Measurements from ENCODE around the gene ESRRA.
A peak's percentile ranks its signal among the peaks of the same experiment; 100 is the strongest.

ESRRA gene

GRCh38 chr11:64318766-64319761, 13.7 kb downstream of the ESRRA start:
- no peak for DNase-seq
- Histone ChIP-seq H3K36me3 (ENCODE audit: control insufficient read depth in 4 of 4, insufficient read depth in 4 of 4, low read length in 3 of 4) (peaks cover 17 to 44% (median 30%) of the 10 kb centered on the region in 4 experiments), H3K9me3 (ENCODE audit: control extremely low read depth in 1 of 5, control insufficient read depth in 4 of 5, insufficient read depth in 2 of 5, low read depth in 1 of 5, low read length in 4 of 5) (no peaks in the 10 kb centered on the region), H3K4me1 (ENCODE audit: control extremely low read depth in 1 of 4, control insufficient read depth in 4 of 4, insufficient read depth in 4 of 4, low read length in 3 of 4) (peaks cover 0 to 39% (median 27%) of the 10 kb centered on the region in 4 experiments), H3K27me3 (replicated peaks in 2 of 5; ENCODE audit: control insufficient read depth in 4 of 5, insufficient read depth in 5 of 5, low read length in 4 of 5) (no peaks in the 10 kb centered on the region), H3K4me3 (ENCODE audit: control insufficient read depth in 1 of 7, extremely low read depth in 1 of 7, insufficient read depth in 4 of 7, low read depth in 2 of 7, low read length in 6 of 7) (peak overlapping the region; percentile 64 to 91 (median 86)), H3K27ac (ENCODE audit: insufficient read depth in 1 of 2, low read depth in 1 of 2, low read length in 2 of 2, poor library complexity in 1 of 2, severe bottlenecking in 2 of 2) (peak overlapping the region in 1 of 2 experiments; percentile 95)
- ChIA-PET POLR2A (interaction anchor here (1.7 to 2.3 kb wide), 2 partner anchors 11 to 13 kb away, joined by 5 to 18 read pairs; no protein-coding TSS in a partner anchor), CTCF (interaction anchor here (3.8 to 8.7 kb wide), 2 partner anchors 13 to 36 kb away, joined by 52 to 133 read pairs; no protein-coding TSS in a partner anchor)
- 40% methylated on average over 7 of the region's 19 CpGs for WGBS (ENCODE audit: insufficient coverage)

- WGBS (ENCODE audit: insufficient coverage): 98% methylated on average over 7 of the region's 7 CpGs
- no peak for DNase-seq
- Histone ChIP-seq H3K4me3 (ENCODE audit: control insufficient read depth in 1 of 7, extremely low read depth in 1 of 7, insufficient read depth in 4 of 7, low read depth in 2 of 7, low read length in 6 of 7) (no peak overlapping the region), H3K36me3 (ENCODE audit: control insufficient read depth in 4 of 4, insufficient read depth in 4 of 4, low read length in 3 of 4) (peaks cover 5 to 29% (median 18%) of the 10 kb centered on the region in 4 experiments), H3K4me1 (ENCODE audit: control extremely low read depth in 1 of 4, control insufficient read depth in 4 of 4, insufficient read depth in 4 of 4, low read length in 3 of 4) (peaks cover 0 to 39% (median 27%) of the 10 kb centered on the region in 4 experiments), H3K27me3 (replicated peaks in 2 of 5; ENCODE audit: control insufficient read depth in 4 of 5, insufficient read depth in 5 of 5, low read length in 4 of 5) (no peaks in the 10 kb centered on the region), H3K27ac (ENCODE audit: insufficient read depth in 1 of 2, low read depth in 1 of 2, low read length in 2 of 2, poor library complexity in 1 of 2, severe bottlenecking in 2 of 2) (no peak overlapping the region), H3K9me3 (ENCODE audit: control extremely low read depth in 1 of 5, control insufficient read depth in 4 of 5, insufficient read depth in 2 of 5, low read depth in 1 of 5, low read length in 4 of 5) (no peaks in the 10 kb centered on the region)
- ChIA-PET CTCF (interaction anchor here (8.7 kb wide), 1 partner anchor 12 kb away, joined by 133 read pairs; no protein-coding TSS in a partner anchor), POLR2A (no interaction called here)
These were observed 15.2 kb downstream of the ESRRA start for GRCh38 chr11:64320556-64320955.

GRCh38 chr11:64321026-64321425, 15.7 kb downstream of the ESRRA start:
- DNase-seq: no peak
- Histone ChIP-seq H3K9me3 (ENCODE audit: control extremely low read depth in 1 of 5, control insufficient read depth in 4 of 5, insufficient read depth in 2 of 5, low read depth in 1 of 5, low read length in 4 of 5) (no peaks in the 10 kb centered on the region), H3K36me3 (ENCODE audit: control insufficient read depth in 4 of 4, insufficient read depth in 4 of 4, low read length in 3 of 4) (peaks cover 5 to 24% (median 16%) of the 10 kb centered on the region in 4 experiments), H3K4me3 (ENCODE audit: control insufficient read depth in 1 of 7, extremely low read depth in 1 of 7, insufficient read depth in 4 of 7, low read depth in 2 of 7, low read length in 6 of 7) (no peak overlapping the region), H3K27me3 (replicated peaks in 2 of 5; ENCODE audit: control insufficient read depth in 4 of 5, insufficient read depth in 5 of 5, low read length in 4 of 5) (no peaks in the 10 kb centered on the region), H3K4me1 (ENCODE audit: control extremely low read depth in 1 of 4, control insufficient read depth in 4 of 4, insufficient read depth in 4 of 4, low read length in 3 of 4) (peaks cover 0 to 34% (median 26%) of the 10 kb centered on the region in 4 experiments), H3K27ac (ENCODE audit: insufficient read depth in 1 of 2, low read depth in 1 of 2, low read length in 2 of 2, poor library complexity in 1 of 2, severe bottlenecking in 2 of 2) (no peak overlapping the region)
- CTCF ChIA-PET: interaction anchor here (8.7 kb wide), 1 partner anchor 11 kb away, joined by 133 read pairs; no protein-coding TSS in a partner anchor
- WGBS (ENCODE audit: insufficient coverage): 95% methylated on average over 5 of the region's 5 CpGs
- POLR2A ChIA-PET: no interaction called here

- no peaks in the 10 kb centered on the region for H3K9me3 ChIP-seq (ENCODE audit: control extremely low read depth in 1 of 5, control insufficient read depth in 4 of 5, insufficient read depth in 2 of 5, low read depth in 1 of 5, low read length in 4 of 5)
- no peaks in the 10 kb centered on the region for H3K27me3 ChIP-seq (replicated peaks in 2 of 5; ENCODE audit: control insufficient read depth in 4 of 5, insufficient read depth in 5 of 5, low read length in 4 of 5)
- no peak overlapping the region for H3K27ac ChIP-seq (ENCODE audit: insufficient read depth in 1 of 2, low read depth in 1 of 2, low read length in 2 of 2, poor library complexity in 1 of 2, severe bottlenecking in 2 of 2)
- H3K4me1 ChIP-seq (ENCODE audit: control extremely low read depth in 1 of 4, control insufficient read depth in 4 of 4, insufficient read depth in 4 of 4, low read length in 3 of 4): peaks cover 0 to 29% (median 22%) of the 10 kb centered on the region in 4 experiments
- no peak for DNase-seq
- WGBS (ENCODE audit: insufficient coverage): 100% methylated on average over 4 of the region's 5 CpGs
- H3K4me3 ChIP-seq (ENCODE audit: control insufficient read depth in 1 of 7, extremely low read depth in 1 of 7, insufficient read depth in 4 of 7, low read depth in 2 of 7, low read length in 6 of 7): no peak overlapping the region
- ChIA-PET CTCF (no interaction called here), POLR2A (no interaction called here)
- peaks cover 5 to 22% (median 16%) of the 10 kb centered on the region in 4 experiments for H3K36me3 ChIP-seq (ENCODE audit: control insufficient read depth in 4 of 4, insufficient read depth in 4 of 4, low read length in 3 of 4)
These were observed 16.2 kb downstream of the ESRRA start for GRCh38 chr11:64321533-64321932.

GRCh38 chr11:64322925-64323260, 17.6 kb downstream of the ESRRA start:
- ChIA-PET POLR2A (no interaction called here), CTCF (interaction anchor here (1.0 to 4.8 kb wide), 4 partner anchors 9 to 326 kb away, joined by 3 to 23 read pairs (median 12); no protein-coding TSS in a partner anchor)
- DNase-seq: no peak
- Histone ChIP-seq H3K27ac (ENCODE audit: insufficient read depth in 1 of 2, low read depth in 1 of 2, low read length in 2 of 2, poor library complexity in 1 of 2, severe bottlenecking in 2 of 2) (no peak overlapping the region), H3K36me3 (ENCODE audit: control insufficient read depth in 4 of 4, insufficient read depth in 4 of 4, low read length in 3 of 4) (peaks cover 5 to 22% (median 16%) of the 10 kb centered on the region in 4 experiments), H3K9me3 (ENCODE audit: control extremely low read depth in 1 of 5, control insufficient read depth in 4 of 5, insufficient read depth in 2 of 5, low read depth in 1 of 5, low read length in 4 of 5) (no peaks in the 10 kb centered on the region), H3K4me3 (ENCODE audit: control insufficient read depth in 1 of 7, extremely low read depth in 1 of 7, insufficient read depth in 4 of 7, low read depth in 2 of 7, low read length in 6 of 7) (no peak overlapping the region), H3K27me3 (replicated peaks in 2 of 5; ENCODE audit: control insufficient read depth in 4 of 5, insufficient read depth in 5 of 5, low read length in 4 of 5) (no peaks in the 10 kb centered on the region), H3K4me1 (ENCODE audit: control extremely low read depth in 1 of 4, control insufficient read depth in 4 of 4, insufficient read depth in 4 of 4, low read length in 3 of 4) (peaks cover 0 to 22% (median 13%) of the 10 kb centered on the region in 4 experiments)
- WGBS (ENCODE audit: insufficient coverage): 100% methylated on average over 4 of the region's 7 CpGs

GRCh38 chr11:64323373-64323772, 18.0 kb downstream of the ESRRA start:
- ChIA-PET POLR2A (no interaction called here), CTCF (interaction anchor here (1.0 to 4.8 kb wide), 6 partner anchors 9 to 326 kb away, joined by 3 to 23 read pairs (median 4); no protein-coding TSS in a partner anchor)
- Histone ChIP-seq H3K27me3 (replicated peaks in 2 of 5; ENCODE audit: control insufficient read depth in 4 of 5, insufficient read depth in 5 of 5, low read length in 4 of 5) (no peaks in the 10 kb centered on the region), H3K27ac (ENCODE audit: insufficient read depth in 1 of 2, low read depth in 1 of 2, low read length in 2 of 2, poor library complexity in 1 of 2, severe bottlenecking in 2 of 2) (no peak overlapping the region), H3K36me3 (ENCODE audit: control insufficient read depth in 4 of 4, insufficient read depth in 4 of 4, low read length in 3 of 4) (peaks cover 5 to 22% (median 16%) of the 10 kb centered on the region in 4 experiments), H3K4me3 (ENCODE audit: control insufficient read depth in 1 of 7, extremely low read depth in 1 of 7, insufficient read depth in 4 of 7, low read depth in 2 of 7, low read length in 6 of 7) (no peak overlapping the region), H3K4me1 (ENCODE audit: control extremely low read depth in 1 of 4, control insufficient read depth in 4 of 4, insufficient read depth in 4 of 4, low read length in 3 of 4) (peaks cover 0 to 22% (median 12%) of the 10 kb centered on the region in 4 experiments), H3K9me3 (ENCODE audit: control extremely low read depth in 1 of 5, control insufficient read depth in 4 of 5, insufficient read depth in 2 of 5, low read depth in 1 of 5, low read length in 4 of 5) (no peaks in the 10 kb centered on the region)
- WGBS (ENCODE audit: insufficient coverage): 72% methylated on average over 3 of the region's 5 CpGs
- no peak for DNase-seq
